HG03469 (cell line): Measurements from ENCODE around the gene DHX38.

Source experiments
- ATAC-seq: cut with Tn5 transposase; IDR thresholded peaks from one replicate; pipeline ENCODE4 v1.9.1; 2021; ENCODE audit warnings: mild to moderate bottlenecking, moderate library complexity, moderate number of reproducible peaks; ENCODE audit not compliant: unreplicated experiment

Gene DHX38

DNA sequence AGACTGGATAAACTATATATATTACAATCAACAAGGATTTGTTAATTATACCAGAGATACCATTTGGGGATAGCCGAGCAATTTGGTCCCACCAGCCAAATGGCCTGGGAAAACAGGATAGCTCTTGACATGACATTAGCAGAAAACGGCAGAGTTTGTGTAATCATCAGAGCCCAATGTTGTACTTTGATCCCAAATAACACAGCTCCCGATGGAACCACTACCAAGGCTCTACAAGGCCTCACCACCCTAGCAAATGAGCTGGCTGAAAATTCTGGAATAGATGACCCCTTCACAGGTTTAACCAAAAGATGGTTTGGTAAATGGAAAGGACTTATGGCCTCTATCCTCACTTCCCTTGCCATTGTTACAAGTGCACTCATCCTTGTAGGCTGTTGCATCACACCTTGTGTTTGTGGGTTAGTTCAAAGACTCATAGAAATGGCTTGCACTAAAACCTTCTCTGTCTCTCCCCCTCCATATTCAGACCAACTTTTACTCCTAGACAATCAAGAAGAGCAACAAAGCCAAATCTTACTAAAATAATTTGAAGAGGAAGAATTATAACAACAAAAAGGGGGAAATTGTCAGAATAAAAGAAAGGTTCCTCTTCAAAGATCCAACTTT is 9.8 kb upstream of the DHX38 start:
- no peak for ATAC-seq

- no peak for ATAC-seq
Measured at GRCh38 chr16:72084445-72084844, 9.2 kb upstream of the DHX38 start.

DNA sequence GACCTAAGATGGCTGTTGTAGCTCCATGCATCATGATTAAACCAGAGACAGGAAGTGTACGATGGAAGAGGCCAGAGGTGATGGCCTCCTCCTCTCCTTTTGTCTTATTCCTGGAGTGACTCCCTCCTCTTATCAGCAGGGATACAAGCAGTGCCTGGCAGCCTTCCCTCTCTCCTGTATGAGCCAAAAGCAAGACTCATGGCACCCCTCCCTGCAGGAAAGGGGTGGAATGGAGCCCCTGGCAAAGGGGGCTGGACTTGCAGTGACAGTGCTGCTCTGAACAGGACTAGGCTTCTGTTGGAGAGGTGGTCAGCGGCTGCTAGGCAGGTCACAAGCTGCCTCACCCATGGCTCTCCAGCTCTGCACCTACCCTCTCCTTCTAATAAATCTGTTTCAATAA is 8.6 kb upstream of the DHX38 start:
- ATAC-seq = no peak

DNA sequence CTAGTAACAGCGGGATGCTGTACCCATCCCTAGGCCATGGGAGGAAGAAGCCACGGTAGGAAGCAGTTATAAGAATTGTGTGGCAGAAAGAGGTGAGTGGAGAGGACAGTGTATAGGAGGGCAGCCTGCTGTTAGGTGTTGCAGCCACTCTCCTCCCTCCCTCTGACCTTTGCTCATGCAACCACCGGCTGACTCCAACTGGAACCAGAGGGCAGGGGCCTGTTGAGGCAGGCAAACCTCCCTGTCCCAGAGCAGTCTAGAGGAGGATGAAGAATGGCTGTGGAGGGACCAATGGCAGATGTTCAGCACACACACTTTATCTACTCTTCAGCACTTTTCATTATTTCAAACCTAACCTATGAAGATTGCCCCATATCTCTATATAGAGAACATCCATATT is 2.4 kb upstream of the DHX38 start:
- ATAC-seq = no peak

DNA sequence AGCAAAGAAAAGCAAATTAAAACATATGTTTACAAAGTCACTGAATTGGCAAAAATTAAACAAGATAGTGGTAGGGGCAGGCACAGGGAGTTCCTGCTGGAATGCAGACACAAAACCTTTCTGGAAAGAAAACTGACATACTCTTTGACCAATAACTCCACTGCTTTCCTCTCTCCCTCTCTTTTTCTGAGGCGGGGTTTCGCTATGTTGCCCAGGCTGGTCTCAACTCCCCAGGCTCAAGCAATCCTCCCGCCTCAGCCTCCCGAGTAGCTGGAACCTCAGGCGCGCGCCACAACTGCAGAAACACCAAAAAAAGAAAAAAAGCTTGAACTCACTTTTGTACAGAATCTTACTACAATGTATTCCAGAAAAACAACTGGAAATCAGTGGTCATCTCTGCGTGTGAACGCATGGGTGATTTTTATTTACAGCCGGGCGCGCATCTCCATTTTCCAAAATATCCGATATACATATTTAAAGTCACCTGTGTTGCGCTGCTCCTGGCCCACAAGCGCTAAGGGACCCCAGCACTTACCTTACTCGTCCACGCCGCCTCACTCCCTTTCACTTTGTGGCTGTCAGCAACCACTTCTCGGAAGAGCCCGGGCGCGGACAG is 707 bp upstream of the DHX38 start:
- no peak for ATAC-seq

DNA sequence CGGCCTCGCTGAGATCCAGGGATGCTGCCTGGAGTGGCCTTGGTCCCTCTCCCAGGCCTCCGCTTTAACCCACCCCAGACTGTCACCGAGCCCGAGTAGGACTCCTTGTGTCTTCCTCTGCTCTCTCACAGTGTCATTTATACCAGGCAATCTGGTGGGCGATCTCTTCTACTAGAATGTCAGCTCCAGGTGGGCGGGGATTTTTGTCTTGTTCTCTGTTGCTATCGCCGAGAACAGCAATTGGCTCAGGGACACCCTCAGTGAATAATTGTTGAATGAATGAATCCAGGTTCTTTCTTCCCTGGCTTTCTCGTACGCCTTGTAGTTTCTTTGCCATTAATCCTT is 591 bp downstream of the DHX38 start:
- ATAC-seq = no peak

DNA sequence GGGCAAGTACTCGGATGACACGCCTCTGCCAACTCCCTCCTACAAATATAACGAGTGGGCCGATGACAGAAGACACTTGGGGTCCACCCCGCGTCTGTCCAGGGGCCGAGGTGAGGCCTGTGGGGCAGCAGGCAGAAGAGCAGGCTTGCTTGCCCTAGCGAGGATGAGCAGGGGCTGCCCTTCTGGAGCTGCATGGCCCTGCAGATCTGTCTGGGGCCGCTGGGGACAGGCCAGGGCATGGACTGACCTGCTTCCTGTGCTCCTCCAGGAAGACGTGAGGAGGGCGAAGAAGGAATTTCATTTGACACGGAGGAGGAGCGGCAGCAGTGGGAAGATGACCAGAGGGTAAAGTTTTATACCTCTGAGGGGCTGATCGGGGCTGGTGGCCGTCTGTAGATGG is 5.3 kb downstream of the DHX38 start:
- no peak for ATAC-seq

DNA sequence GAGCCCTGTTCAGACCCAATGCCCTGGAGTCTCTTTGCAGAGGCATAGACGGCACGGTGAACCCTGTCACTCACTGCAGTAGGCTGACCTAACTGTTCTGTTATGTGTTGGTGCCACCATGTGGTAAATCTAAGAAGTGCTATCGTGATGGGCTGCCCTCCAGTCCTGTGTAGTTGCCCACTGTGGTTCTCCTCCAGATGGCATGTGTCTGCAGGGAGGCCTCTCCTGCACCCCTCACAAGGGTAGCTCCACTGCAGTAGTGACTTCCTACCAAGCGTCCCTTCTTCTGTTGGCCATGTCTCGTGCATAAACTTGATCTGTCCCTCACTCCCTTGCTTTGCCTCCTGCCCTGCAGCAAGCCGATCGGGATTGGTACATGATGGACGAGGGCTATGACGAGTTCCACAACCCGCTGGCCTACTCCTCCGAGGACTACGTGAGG is 5.8 kb downstream of the DHX38 start:
- peak; percentile 70 for ATAC-seq

- ATAC-seq = no peak
Measured at GRCh38 chr16:72101195-72101594, 7.5 kb downstream of the DHX38 start.

DNA sequence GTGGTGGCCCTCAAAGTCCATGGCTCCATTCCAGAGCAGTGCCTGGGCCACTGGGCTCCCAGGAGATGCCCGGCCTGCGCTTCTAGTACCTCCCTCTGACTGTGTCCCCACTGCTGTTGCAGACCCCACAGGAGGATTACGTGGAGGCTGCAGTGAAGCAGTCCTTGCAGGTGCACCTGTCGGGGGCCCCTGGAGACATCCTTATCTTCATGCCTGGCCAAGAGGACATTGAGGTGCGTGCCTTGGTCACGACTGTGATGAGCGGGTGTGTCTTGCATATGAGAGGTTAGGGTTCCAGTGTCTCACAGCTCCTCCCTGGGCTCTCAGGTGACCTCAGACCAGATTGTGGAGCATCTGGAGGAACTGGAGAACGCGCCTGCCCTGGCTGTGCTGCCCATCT is 11.3 kb downstream of the DHX38 start:
- ATAC-seq = no peak

GRCh38 chr16:72105978-72106377 is 12.3 kb downstream of the DHX38 start:
- ATAC-seq = no peak

DNA sequence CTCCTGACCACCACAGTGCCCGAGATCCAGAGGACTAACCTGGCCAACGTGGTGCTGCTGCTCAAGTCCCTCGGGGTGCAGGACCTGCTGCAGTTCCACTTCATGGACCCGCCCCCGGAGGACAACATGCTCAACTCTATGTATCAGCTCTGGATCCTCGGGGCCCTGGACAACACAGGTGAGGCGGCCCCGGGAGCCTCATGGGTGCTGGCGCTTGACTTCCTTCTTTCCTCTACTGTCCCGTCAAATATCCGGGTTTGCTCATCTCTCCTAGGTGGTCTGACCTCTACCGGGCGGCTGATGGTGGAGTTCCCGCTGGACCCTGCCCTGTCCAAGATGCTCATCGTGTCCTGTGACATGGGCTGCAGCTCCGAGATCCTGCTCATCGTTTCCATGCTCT is 13.7 kb downstream of the DHX38 start:
- ATAC-seq = no peak

DNA sequence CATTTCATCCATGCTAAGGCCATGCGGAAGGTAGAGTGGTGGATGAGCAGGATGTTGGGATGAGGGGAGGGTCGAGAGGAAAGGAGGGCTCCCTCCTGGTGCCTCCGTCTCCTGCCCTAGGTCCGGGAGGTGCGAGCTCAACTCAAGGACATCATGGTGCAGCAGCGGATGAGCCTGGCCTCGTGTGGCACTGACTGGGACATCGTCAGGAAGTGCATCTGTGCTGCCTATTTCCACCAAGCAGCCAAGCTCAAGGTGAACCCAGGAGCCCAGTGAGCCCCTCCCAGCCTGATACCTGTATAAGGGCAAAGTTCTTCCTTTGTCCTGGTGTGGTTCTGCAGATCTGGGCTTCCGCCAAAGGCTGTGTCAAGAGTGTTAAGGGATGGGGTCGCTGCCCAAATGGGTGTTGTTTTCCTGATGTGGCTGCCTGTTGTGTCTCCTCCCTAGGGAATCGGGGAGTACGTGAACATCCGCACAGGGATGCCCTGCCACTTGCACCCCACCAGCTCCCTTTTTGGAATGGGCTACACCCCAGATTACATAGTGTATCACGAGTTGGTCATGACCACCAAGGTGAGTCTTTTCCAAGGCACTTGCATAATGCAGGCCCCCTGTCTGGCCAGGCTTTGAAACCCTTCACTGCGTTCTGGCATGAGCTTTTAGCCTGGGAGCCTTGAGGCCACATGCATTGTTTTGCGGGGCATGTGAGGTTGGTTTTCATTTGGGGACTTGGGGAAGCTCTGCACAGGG is 14.9 kb downstream of the DHX38 start:
- ATAC-seq = no peak

- ATAC-seq = no peak
Measured at GRCh38 chr16:72109300-72109699, 15.7 kb downstream of the DHX38 start.

DNA sequence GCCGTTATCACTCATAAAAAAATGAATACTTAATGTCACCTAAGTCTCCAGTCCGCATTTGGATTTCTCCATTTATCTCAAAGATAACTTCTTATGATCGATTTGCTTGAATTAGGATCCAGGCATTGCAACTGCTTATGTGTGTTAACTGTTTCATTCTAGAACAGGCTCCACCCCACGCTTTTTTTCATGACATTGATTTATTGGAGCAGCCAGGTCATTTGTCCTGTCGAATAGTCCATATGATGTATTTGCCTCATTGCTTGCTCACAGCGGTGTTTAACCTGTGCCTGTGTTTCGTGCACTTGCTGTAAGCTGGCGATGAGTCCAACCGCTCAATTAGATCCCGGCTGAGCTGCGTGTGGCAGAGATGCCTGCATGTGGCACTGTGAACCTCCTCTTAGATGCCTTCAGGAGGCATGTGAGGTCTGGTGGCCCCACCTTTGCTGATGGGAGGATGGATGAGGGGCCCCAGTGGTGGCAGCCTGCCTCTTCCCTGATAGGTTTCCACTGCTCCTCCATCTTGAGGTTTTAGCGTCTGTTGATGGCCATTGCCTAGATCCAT is 16.4 kb downstream of the DHX38 start:
- ATAC-seq = no peak

- ATAC-seq = no peak
Measured at GRCh38 chr16:72110662-72111615, 17.3 kb downstream of the DHX38 start.

DNA sequence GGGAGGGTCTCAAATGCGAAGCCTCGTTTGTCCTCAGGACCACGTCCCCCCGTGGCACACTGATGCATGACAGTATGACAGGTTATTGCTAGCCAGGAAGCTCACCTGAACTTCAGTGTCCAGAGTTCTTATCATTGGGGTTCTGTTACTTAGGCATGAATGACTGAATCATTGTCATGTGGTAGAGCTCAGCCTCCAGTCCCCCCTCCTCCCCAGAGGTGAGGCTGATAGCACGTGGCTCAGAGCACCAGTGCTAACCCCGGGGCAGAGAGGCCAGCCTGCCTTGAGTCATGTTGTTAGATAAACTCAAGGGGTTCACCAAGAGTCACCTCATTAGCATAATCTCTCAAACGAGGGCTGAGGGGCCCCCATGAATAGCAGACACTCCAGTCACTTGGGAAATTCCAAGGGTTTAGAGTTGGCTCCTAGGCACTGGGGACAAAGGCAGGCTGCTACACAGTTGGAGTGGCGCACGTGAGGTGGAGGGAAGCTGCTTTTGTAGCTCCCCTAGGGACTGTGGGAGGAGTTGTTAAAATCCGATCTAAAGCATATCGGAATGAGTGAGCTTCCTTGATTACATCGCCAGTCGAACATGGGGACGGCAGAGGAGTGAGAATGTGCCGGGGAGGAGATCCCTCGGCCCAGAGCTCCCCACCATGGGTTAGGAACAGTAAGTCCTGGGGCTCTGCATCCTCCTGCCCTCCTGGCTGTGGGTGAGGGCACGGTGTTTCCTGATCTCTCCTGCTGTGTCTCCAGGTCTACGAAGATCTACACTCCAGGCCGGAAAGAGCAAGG is 18.2 kb downstream of the DHX38 start:
- ATAC-seq = no peak

DNA sequence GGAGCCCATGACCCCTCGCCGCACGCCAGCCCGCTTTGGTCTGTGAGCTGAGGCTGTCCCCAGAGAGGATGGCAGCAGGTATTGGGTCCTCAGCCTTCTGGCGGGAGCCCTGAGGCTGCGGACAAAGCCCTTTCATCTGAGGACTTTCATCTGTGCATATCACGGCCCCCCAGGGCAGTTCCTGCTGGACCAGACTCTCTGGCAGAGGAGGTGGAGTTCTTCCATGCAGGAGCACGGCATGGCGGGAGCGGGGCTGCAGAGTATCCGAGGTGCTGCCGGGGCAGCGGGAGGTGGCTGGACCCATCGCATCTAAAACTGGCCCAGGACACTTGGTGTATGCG is 18.8 kb downstream of the DHX38 start:
- ATAC-seq = no peak

DNA sequence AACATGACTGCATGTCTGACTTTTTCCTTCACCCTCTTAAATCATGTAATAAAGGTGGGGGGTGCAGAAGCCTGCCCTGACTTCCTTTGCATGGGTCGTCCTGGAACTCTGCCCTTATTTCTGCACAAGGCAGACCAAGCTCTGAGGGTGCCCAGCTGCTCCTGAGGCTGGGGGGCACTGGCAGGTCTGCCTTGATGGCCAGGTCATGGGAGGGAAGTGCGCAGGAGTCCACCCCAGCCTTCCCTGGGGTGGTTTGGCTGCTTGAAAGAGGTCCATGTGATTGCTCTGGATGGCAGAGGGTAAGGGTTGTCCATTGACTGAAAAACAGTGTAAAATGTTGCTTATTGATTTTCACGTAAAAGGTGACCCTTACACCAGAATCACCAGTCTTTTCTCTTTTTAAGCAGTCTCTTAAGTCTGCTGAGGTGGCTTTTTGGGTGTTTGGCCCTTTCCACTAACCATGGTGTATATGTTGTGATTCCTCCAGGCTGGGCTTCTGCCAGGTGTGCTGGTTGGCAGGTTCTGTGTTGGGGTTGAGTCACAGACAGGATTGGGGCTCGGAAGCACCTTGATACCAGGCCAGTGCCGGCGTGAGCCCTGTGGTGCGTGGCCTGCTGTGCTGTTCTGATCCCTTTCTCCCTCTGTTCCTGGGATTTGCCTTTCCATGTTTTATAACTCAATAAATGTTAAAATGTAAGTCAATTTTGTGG is 19.4 kb downstream of the DHX38 start:
- ATAC-seq = no peak

DNA sequence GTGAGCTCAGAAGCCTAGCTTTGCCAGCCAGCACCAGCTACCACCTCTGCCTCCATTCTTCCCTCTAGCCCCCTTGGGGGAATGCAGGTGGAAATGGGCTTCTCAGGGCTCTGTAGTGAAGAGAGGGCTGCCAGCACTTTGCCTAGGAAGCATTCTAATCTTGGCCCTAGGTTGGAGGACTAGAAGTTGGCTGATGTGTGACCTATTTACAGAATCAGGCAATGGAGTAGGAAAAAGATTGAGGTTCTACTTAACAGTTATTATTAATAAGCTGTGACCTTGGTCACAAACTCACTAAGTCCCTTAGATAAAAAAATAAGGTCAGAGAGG is 19.9 kb downstream of the DHX38 start:
- no peak for ATAC-seq
